ENCODE data around the gene IGSF9. TPM values are rescaled to one million over a fixed set of nuclear protein-coding genes. Genes with fewer than 3 reads are reported as not detected.

The IGSF9 gene
- total RNA-seq, 2 experiments from 2014 or later, result not detected

DNA sequence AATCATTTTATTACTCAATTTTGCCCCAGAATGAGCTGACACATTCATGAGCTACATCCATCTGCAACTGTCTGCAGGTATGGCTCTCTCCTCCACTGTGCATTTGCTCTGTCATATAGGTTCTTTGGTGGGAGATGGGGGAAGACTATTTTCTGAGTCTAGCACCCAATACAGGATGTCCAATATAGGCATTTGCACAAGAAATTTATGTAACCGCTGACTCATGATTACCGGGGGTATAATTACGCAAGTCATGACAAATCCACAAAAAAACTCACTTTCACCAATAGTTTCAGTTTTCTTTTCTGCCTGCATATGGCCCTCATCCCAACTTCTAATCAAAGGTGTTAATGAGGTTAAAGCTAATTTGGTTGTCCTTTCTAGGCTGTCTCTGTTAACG lies 65.4 kb downstream of the IGSF9 start:
- H3K4me1 Mint-ChIP-seq (ENCODE audit: low read depth), result no peaks in the 10 kb centered on the region
- no peaks in the 10 kb centered on the region for H3K9me3 Mint-ChIP-seq
- H3K27me3 Mint-ChIP-seq (ENCODE audit: low read depth), result no peaks in the 10 kb centered on the region
- intact Hi-C loops (cut with micrococcal nuclease), result no loop called here
- H3K27ac Mint-ChIP-seq, result no peak overlapping the region
- DNase-seq, result no peak
- no peak overlapping the region for H3K4me3 Mint-ChIP-seq
- no peaks in the 10 kb centered on the region for H3K36me3 Mint-ChIP-seq (ENCODE audit: low read depth)
- CTCF ChIA-PET, result interaction anchor here (1.5 to 2.5 kb wide), 3 partner anchors 11 to 81 kb away, joined by 3 to 9 read pairs (median 6); no protein-coding TSS in a partner anchor

DNA sequence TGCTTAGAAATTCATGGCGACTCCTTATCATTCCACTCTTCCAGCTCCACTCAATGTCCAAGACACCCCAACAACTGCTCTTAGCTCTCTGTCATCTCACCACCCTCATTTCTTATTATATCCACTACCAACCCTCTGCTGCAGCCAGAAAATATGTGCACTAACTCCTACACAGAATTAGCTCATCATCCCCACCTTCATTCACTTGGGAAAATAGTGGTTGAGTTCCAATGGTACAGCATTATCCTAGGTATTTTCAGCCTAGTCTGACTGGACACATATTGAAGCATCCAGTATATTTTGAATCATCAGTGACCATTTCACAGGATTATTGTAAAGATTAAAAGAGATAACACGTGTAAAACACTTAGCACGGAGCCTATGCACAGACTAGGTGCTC lies 66.3 kb downstream of the IGSF9 start:
- Mint-ChIP-seq H3K9me3 (no peaks in the 10 kb centered on the region), H3K36me3 (ENCODE audit: low read depth) (no peaks in the 10 kb centered on the region), H3K27ac (no peak overlapping the region), H3K4me3 (no peak overlapping the region), H3K4me1 (ENCODE audit: low read depth) (no peaks in the 10 kb centered on the region), H3K27me3 (ENCODE audit: low read depth) (no peaks in the 10 kb centered on the region)
- DNase-seq, result no peak
- intact Hi-C loops (cut with micrococcal nuclease), result no loop called here
- CTCF ChIA-PET, result interaction anchor here (1.1 to 2.5 kb wide), 5 partner anchors 12 to 98 kb away, joined by 3 to 9 read pairs (median 4); partner anchors contain the start of gene DUSP23

DNA sequence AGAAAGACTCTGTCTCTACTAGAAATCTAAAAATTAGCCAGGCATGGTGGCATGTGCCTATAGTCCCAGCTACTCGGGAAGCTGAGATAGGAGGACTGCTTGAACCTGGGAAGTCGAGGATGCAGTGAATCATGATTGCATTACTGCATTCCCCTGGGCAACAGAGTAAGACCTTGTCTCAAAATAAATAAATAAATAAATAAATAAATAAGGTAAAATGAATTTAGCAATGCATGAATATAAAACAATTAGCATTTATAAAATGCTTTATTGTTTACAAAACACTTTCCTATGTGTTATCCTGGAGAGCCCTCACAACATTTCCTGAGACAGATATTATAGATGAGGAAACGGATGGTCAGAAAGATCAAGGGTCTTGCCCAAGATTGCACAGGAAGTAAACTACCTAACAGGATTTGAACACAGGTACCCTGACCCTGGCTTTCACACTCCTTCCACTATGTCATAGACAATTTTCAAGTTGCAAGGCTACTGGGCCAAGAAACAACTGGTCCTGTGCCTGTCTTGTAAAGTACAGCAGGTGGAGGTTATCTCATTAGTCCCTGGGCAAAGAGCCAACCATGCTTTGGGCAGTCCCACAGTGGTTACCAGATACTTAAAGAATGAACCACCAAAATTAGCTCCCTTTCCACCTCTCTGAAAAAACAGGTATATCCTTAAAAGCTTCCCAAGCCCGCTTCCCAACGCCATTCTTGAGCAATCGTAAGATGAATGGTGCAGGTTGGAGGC lies 67.5 kb downstream of the IGSF9 start:
- CTCF ChIA-PET, result interaction anchor here (0.9 to 2.5 kb wide), 4 partner anchors 15 to 97 kb away, joined by 4 to 9 read pairs (median 5); partner anchors contain the start of gene DUSP23
- H3K4me1 Mint-ChIP-seq (ENCODE audit: low read depth), result no peaks in the 10 kb centered on the region
- DNase-seq, result no peak
- no peak overlapping the region for H3K4me3 Mint-ChIP-seq
- intact Hi-C loops (cut with micrococcal nuclease), result no loop called here
- no peaks in the 10 kb centered on the region for H3K9me3 Mint-ChIP-seq
- no peaks in the 10 kb centered on the region for H3K36me3 Mint-ChIP-seq (ENCODE audit: low read depth)
- peaks cover 2% of the 10 kb centered on the region for H3K27me3 Mint-ChIP-seq (ENCODE audit: low read depth)
- H3K27ac Mint-ChIP-seq, result no peak overlapping the region

Small RNA genes within 50 kb of the gene (microRNA-seq; reads per million reads assigned to microRNA genes)
- gene MIR4259 (ENCODE audit: borderline microRNAs expressed, borderline replicate concordance), result not detected

Other genes with a start within 250 kb of the IGSF9 start
- not detected for gene CRP, start 231.0 kb downstream of the IGSF9 start, total RNA-seq
- 10 to 100 TPM; 13.0 to 14.1 TPM for gene DUSP23, start 164.7 kb downstream of the IGSF9 start, total RNA-seq
- gene FCRL6, start 143.3 kb downstream of the IGSF9 start, total RNA-seq, result not detected
- gene SLAMF8, start 118.7 kb downstream of the IGSF9 start, total RNA-seq, result under 1 TPM in 1 of 2 experiments, not detected in 1; 0.19 TPM
- not detected for gene VSIG8, start 83.0 kb downstream of the IGSF9 start, total RNA-seq
- gene CFAP45, start 45.4 kb downstream of the IGSF9 start, total RNA-seq, result 1 to 10 TPM; 2.1 to 2.6 TPM
- gene TAGLN2, start 20.1 kb downstream of the IGSF9 start, total RNA-seq, result 100 to 1,000 TPM; 453 to 454 TPM
- not detected for gene SLAMF9, start 8.6 kb upstream of the IGSF9 start, total RNA-seq
- 1 to 10 TPM; 2.6 TPM for gene PIGM, start 86.4 kb upstream of the IGSF9 start, total RNA-seq
- not detected for gene KCNJ10, start 124.5 kb upstream of the IGSF9 start, total RNA-seq
- gene KCNJ9, start 135.9 kb upstream of the IGSF9 start, total RNA-seq, result not detected
- gene IGSF8, start 153.0 kb upstream of the IGSF9 start, total RNA-seq, result 10 to 100 TPM; 22.2 to 24.7 TPM
- not detected for gene ATP1A2, start 170.1 kb upstream of the IGSF9 start, total RNA-seq
- gene ATP1A4, start 206.0 kb upstream of the IGSF9 start, total RNA-seq, result not detected
- gene CASQ1, start 245.0 kb upstream of the IGSF9 start, total RNA-seq, result not detected

Measured in activated naive CD4-positive, alpha-beta T cell treated with anti-CD3 and anti-CD28 coated beads for 36 hours (primary cell).